ENCODE measurements around the gene EAF2.
"Not testable (repeated sequence)": the region's sequence is repeated elsewhere in the genome, so short reads cannot be mapped to it uniquely, and the experiment has no call there.

The EAF2 gene

GRCh38 chr3:121834671-121835464 is at the start of gene EAF2, which contains the start of gene IQCB1:
Gene EAF2 (plus strand): TSS chr3:121835209. CDS start chr3:121835286, 77 bp downstream.
Gene IQCB1 (minus strand): TSS chr3:121835060. CDS start chr3:121828960, 6,100 bp downstream.
- DNase-seq, result peak; percentile 93

- no peak for DNase-seq
Observed at GRCh38 chr3:121786485-121786884, 48.5 kb upstream of the EAF2 start.

GRCh38 chr3:121793078-121793477 is 41.9 kb upstream of the EAF2 start:
- no peak for DNase-seq

- no peak for DNase-seq
Observed at GRCh38 chr3:121794264-121794983, 40.6 kb upstream of the EAF2 start.

GRCh38 chr3:121796970-121797369 is 38.0 kb upstream of the EAF2 start:
- no peak for DNase-seq

- no peak for DNase-seq
Observed at GRCh38 chr3:121800906-121801305, 34.1 kb upstream of the EAF2 start.

- no peak for DNase-seq
Observed at GRCh38 chr3:121803771-121804320, 31.2 kb upstream of the EAF2 start.

GRCh38 chr3:121809249-121809648 is 25.8 kb upstream of the EAF2 start:
- no peak for DNase-seq

GRCh38 chr3:121817753-121818152 is 17.3 kb upstream of the EAF2 start:
- no peak for DNase-seq

GRCh38 chr3:121818578-121818977 is 16.4 kb upstream of the EAF2 start:
- no peak for DNase-seq

GRCh38 chr3:121819236-121819635 is 15.8 kb upstream of the EAF2 start:
- no peak for DNase-seq

GRCh38 chr3:121821421-121822199 is 13.4 kb upstream of the EAF2 start:
- DNase-seq, result no peak

GRCh38 chr3:121822973-121823372 is 12.0 kb upstream of the EAF2 start:
- no peak for DNase-seq

GRCh38 chr3:121834157-121834670 is 795 bp upstream of the EAF2 start:
- DNase-seq, result no peak

- no peak for DNase-seq
Observed at GRCh38 chr3:121835465-121835801, 424 bp downstream of the EAF2 start.

GRCh38 chr3:121836064-121836463 is 1.1 kb downstream of the EAF2 start:
- DNase-seq, result no peak

- no peak for DNase-seq
Observed at GRCh38 chr3:121836481-121836880, 1.5 kb downstream of the EAF2 start.

GRCh38 chr3:121839962-121840361 is 5.0 kb downstream of the EAF2 start:
- no peak for DNase-seq

GRCh38 chr3:121844892-121845291 is 9.9 kb downstream of the EAF2 start:
- DNase-seq, result no peak

GRCh38 chr3:121852256-121852655 is 17.2 kb downstream of the EAF2 start:
- DNase-seq, result no peak

GRCh38 chr3:121855555-121855954 is 20.5 kb downstream of the EAF2 start:
- DNase-seq, result no peak

GRCh38 chr3:121857778-121858177 is 22.8 kb downstream of the EAF2 start:
- DNase-seq, result not testable (repeated sequence)

GRCh38 chr3:121863247-121863646 is 28.2 kb downstream of the EAF2 start:
- not testable (repeated sequence) for DNase-seq
